Neural cell (in vitro differentiated cells): ENCODE measurements around the gene VPREB3. TPM values are rescaled to one million over a fixed set of nuclear protein-coding genes. Genes with fewer than 3 reads are reported as not detected.

Experiments
- H2AFZ ChIP-seq: fragments of 200-600, 300-800 bp; sonication (generic), shearing (Covaris generic); 2 replicates; pipeline ENCODE4 v1.6.0; 2014; ENCODE audit warnings: low read depth, mild to moderate bottlenecking, antibody characterized with exemption, low read length, moderate library complexity
- H3F3A ChIP-seq: fragments of 200-600 bp; shearing (Covaris generic); 2 replicates; pipeline ENCODE4 v1.6.1; 2016; ENCODE audit warnings: mild to moderate bottlenecking, moderate library complexity, mixed read lengths, antibody characterized with exemption, low read length; ENCODE audit not compliant: insufficient read depth, poor library complexity, severe bottlenecking
- H3K27ac ChIP-seq: fragments of 200-600, 300-800 bp; sonication (generic), shearing (Covaris generic); 2 replicates; pipeline ENCODE4 v1.5.1; 2014; ENCODE audit warnings: mild to moderate bottlenecking, low read length, moderate library complexity
- H3K27me3 ChIP-seq: fragments of 300-800, 200-600 bp; sonication (generic), shearing (Covaris generic); 2 replicates; pipeline ENCODE4 v1.6.0; 2014; ENCODE audit warnings: mild to moderate bottlenecking, low read depth, low read length, moderate library complexity; ENCODE audit not compliant: insufficient read depth
- H3K36me3 ChIP-seq: fragments of 300-800, 200-600 bp; sonication (generic), shearing (Covaris generic); 2 replicates; pipeline ENCODE4 v1.5.1; 2014; ENCODE audit warnings: mild to moderate bottlenecking, antibody characterized with exemption, low read length, moderate library complexity; ENCODE audit not compliant: insufficient read depth
- H3K4me2 ChIP-seq: fragments of 300-800, 200-600 bp; sonication (generic), shearing (Covaris generic); 2 replicates; pipeline ENCODE4 v1.6.0; 2014; ENCODE audit warnings: mild to moderate bottlenecking, low read length
- H3K4me3 ChIP-seq: fragments of 300-800, 200-600 bp; sonication (generic), shearing (Covaris generic); 2 replicates; pipeline ENCODE4 v1.5.1; 2014; ENCODE audit warnings: mild to moderate bottlenecking, low read length, moderate library complexity
- H3K79me2 ChIP-seq: fragments of 200-600 bp; shearing (Covaris generic); replicated peaks from 2 replicates; pipeline ENCODE4 v1.6.0; 2014; ENCODE audit warnings: mild to moderate bottlenecking, low read length, moderate library complexity; ENCODE audit not compliant: insufficient read depth
- H3K9ac ChIP-seq: fragments of 300-800, 200-600 bp; sonication (generic), shearing (Covaris generic); 2 replicates; pipeline ENCODE4 v1.6.1; 2016; ENCODE audit warnings: mild to moderate bottlenecking, low read length, mixed read lengths
- H3K9me2 ChIP-seq: fragments of 200-600 bp; shearing (Covaris generic); 2 replicates; pipeline ENCODE4 v1.6.1; 2016; ENCODE audit warnings: mild to moderate bottlenecking, low read length, mixed read lengths; ENCODE audit not compliant: insufficient read depth
- H3K9me3 ChIP-seq: fragments of 200-600, 300-800 bp; sonication (generic), shearing (Covaris generic); 2 replicates; pipeline ENCODE4 v1.6.1; 2016; ENCODE audit warnings: mild to moderate bottlenecking, mixed run types, low read length, moderate library complexity, mixed read lengths
- H4K20me1 ChIP-seq: fragments of 200-600 bp; shearing (Covaris generic); 2 replicates; pipeline ENCODE4 v1.6.1; 2016; ENCODE audit warnings: mild to moderate bottlenecking, mixed run types; ENCODE audit not compliant: insufficient read depth
- CTCF ChIP-seq: fragments of 450-650 bp; IDR thresholded peaks from 2 replicates; pipeline ENCODE4 v1.5.1; 2014; ENCODE audit warnings: antibody characterized with exemption, mild to moderate bottlenecking, moderate library complexity; ENCODE audit not compliant: poor library complexity, severe bottlenecking
- EP300 ChIP-seq: fragments of 450-650 bp; conservative IDR thresholded peaks from 2 replicates; pipeline ENCODE4 v1.6.1; 2014; ENCODE audit warnings: antibody characterized with exemption, mild to moderate bottlenecking, moderate library complexity; ENCODE audit not compliant: poor library complexity, severe bottlenecking
- EZH2 ChIP-seq: fragments of 200-600, 300-800 bp; shearing (Covaris generic), sonication (generic); IDR thresholded peaks from 2 replicates; pipeline ENCODE4 v1.6.1; 2014; ENCODE audit warnings: antibody characterized with exemption, low read length, borderline replicate concordance, mild to moderate bottlenecking; ENCODE audit not compliant: insufficient read depth, poor library complexity, severe bottlenecking
- MXI1 ChIP-seq: fragments of 450-650 bp; conservative IDR thresholded peaks from 2 replicates; pipeline ENCODE4 v1.6.1; 2014; ENCODE audit warnings: antibody characterized with exemption, mild to moderate bottlenecking; ENCODE audit not compliant: poor library complexity, severe bottlenecking
- POLR2AphosphoS5 ChIP-seq: IDR thresholded peaks from 2 replicates; pipeline ENCODE4 v1.6.1; 2012
- RAD21 ChIP-seq: fragments of 450-650 bp; conservative IDR thresholded peaks from 2 replicates; pipeline ENCODE4 v1.6.1; 2014; ENCODE audit warnings: antibody characterized with exemption, mild to moderate bottlenecking, moderate library complexity
- REST ChIP-seq: IDR thresholded peaks from 2 replicates; pipeline ENCODE4 v1.6.1; 2012; ENCODE audit warnings: borderline replicate concordance
- SMC3 ChIP-seq: fragments of 450-650 bp; conservative IDR thresholded peaks from 2 replicates; pipeline ENCODE4 v1.6.1; 2014; ENCODE audit warnings: antibody characterized with exemption, mild to moderate bottlenecking, moderate library complexity; ENCODE audit not compliant: poor library complexity
- TAF1 ChIP-seq: IDR thresholded peaks from 2 replicates; pipeline ENCODE4 v1.6.1; 2012; ENCODE audit warnings: low read depth
- polyA plus RNA-seq: library from polyadenylated mRNA; depleted of rRNA; stranded (reverse); fragments of >200 nt; gene quantifications from 2 replicates; pipeline ENCODE4 v1.2.3, GENCODE V29; 2014

Gene VPREB3
- polyA plus RNA-seq, 1 donor from 2014 or later = not detected

GRCh38 chr22:23759566-23759965 is 5.3 kb upstream of the VPREB3 start:
- Histone ChIP-seq H3K9me2 (no peaks in the 10 kb centered on the region), H3K27me3 (no peaks in the 10 kb centered on the region), H4K20me1 (no peaks in the 10 kb centered on the region), H3K9ac (no peak overlapping the region), H3K79me2 (no peaks in the 10 kb centered on the region), H3K27ac (no peak overlapping the region), H3K4me3 (no peak overlapping the region), H3K9me3 (no peaks in the 10 kb centered on the region), H3K4me2 (no peak overlapping the region), H3F3A (no peaks in the 10 kb centered on the region), H3K36me3 (no peaks in the 10 kb centered on the region), H2AFZ (no peak overlapping the region)
- TF ChIP-seq CTCF (no peak), SMC3 (no peak), EP300 (no peak)

GRCh38 chr22:23756891-23757290 is 2.7 kb upstream of the VPREB3 start:
- no peak overlapping the region for H3K9ac ChIP-seq
- no peaks in the 10 kb centered on the region for H3K36me3 ChIP-seq
- no peaks in the 10 kb centered on the region for H4K20me1 ChIP-seq
- H3K9me3 ChIP-seq = no peaks in the 10 kb centered on the region
- H3K9me2 ChIP-seq = no peaks in the 10 kb centered on the region
- no peak overlapping the region for H3K4me2 ChIP-seq
- H3F3A ChIP-seq = no peaks in the 10 kb centered on the region
- H3K79me2 ChIP-seq = no peaks in the 10 kb centered on the region
- H2AFZ ChIP-seq = no peak overlapping the region
- no peaks in the 10 kb centered on the region for H3K27me3 ChIP-seq
- no peak for TF ChIP-seq POLR2AphosphoS5
- H3K27ac ChIP-seq = no peak overlapping the region
- no peak overlapping the region for H3K4me3 ChIP-seq

- no peak overlapping the region for H2AFZ ChIP-seq
- H3K9ac ChIP-seq = no peak overlapping the region
- H3K4me3 ChIP-seq = no peak overlapping the region
- H4K20me1 ChIP-seq = no peaks in the 10 kb centered on the region
- H3K9me3 ChIP-seq = no peaks in the 10 kb centered on the region
- H3K4me2 ChIP-seq = no peak overlapping the region
- TF ChIP-seq RAD21 (no peak), SMC3 (no peak), REST (no peak), CTCF (no peak), POLR2AphosphoS5 (no peak), EP300 (no peak), TAF1 (no peak), MXI1 (no peak), EZH2 (no peak)
- H3K27me3 ChIP-seq = no peaks in the 10 kb centered on the region
- no peak overlapping the region for H3K27ac ChIP-seq
- H3F3A ChIP-seq = no peaks in the 10 kb centered on the region
- H3K79me2 ChIP-seq = no peaks in the 10 kb centered on the region
- H3K9me2 ChIP-seq = no peaks in the 10 kb centered on the region
- no peaks in the 10 kb centered on the region for H3K36me3 ChIP-seq
Observed at GRCh38 chr22:23755711-23756110, 1.5 kb upstream of the VPREB3 start.
